ENCODE measurements around the gene NOLC1.

- TF ChIP-seq POLR2A (IDR thresholded peaks at IDR 0.05) (peak; percentile 89), CTCF (IDR thresholded peaks at IDR 0.05) (peak in 1 of 3 donors; percentile 16), EP300 (IDR thresholded peaks at IDR 0.05) (peak; percentile 21)
These were observed 31.0 kb upstream of the NOLC1 start for GRCh38 chr10:102120991-102121738.
